Mucosa of stomach (tissue), 1 donor: ENCODE results near the gene FHOD3.

ENCODE experiments used
- H3K27me3 ChIP-seq: one replicate; pipeline ENCODE4 v1.7.0; 2013; ENCODE audit warnings: mild to moderate bottlenecking, low read length; ENCODE audit not compliant: control insufficient read depth, insufficient read depth
- H3K36me3 ChIP-seq: one replicate; pipeline ENCODE4 v1.7.0; 2013; ENCODE audit warnings: low read length; ENCODE audit not compliant: control insufficient read depth, insufficient read depth
- H3K4me1 ChIP-seq: one replicate; pipeline ENCODE4 v1.7.0; 2013; ENCODE audit warnings: mild to moderate bottlenecking, low read length; ENCODE audit not compliant: control insufficient read depth, insufficient read depth
- H3K4me3 ChIP-seq: one replicate; pipeline ENCODE4 v1.7.0; 2013; ENCODE audit warnings: low read length
- H3K9ac ChIP-seq: one replicate; pipeline ENCODE4 v1.7.0; 2013; ENCODE audit warnings: mild to moderate bottlenecking, low read length, moderate library complexity
- H3K9me3 ChIP-seq: one replicate; pipeline ENCODE4 v1.7.0; 2013; ENCODE audit warnings: mild to moderate bottlenecking, low read length, moderate library complexity; ENCODE audit not compliant: control insufficient read depth
- donor health status: Pancreatic carcinoma.

FHOD3 gene

GRCh38 chr18:36379435-36379984 lies 82.0 kb downstream of the FHOD3 start:
- no peak overlapping the region for H3K4me3 ChIP-seq
- no peaks in the 10 kb centered on the region for H3K36me3 ChIP-seq
- no peaks in the 10 kb centered on the region for H3K27me3 ChIP-seq
- H3K9ac ChIP-seq: no peak overlapping the region
- no peaks in the 10 kb centered on the region for H3K9me3 ChIP-seq
- H3K4me1 ChIP-seq: no peaks in the 10 kb centered on the region

- Histone ChIP-seq H3K9me3 (no peaks in the 10 kb centered on the region), H3K36me3 (no peaks in the 10 kb centered on the region), H3K9ac (no peak overlapping the region), H3K4me1 (no peaks in the 10 kb centered on the region), H3K27me3 (no peaks in the 10 kb centered on the region), H3K4me3 (no peak overlapping the region)
Measured at GRCh38 chr18:36380173-36380827, 82.8 kb downstream of the FHOD3 start.

- Histone ChIP-seq H3K36me3 (no peaks in the 10 kb centered on the region), H3K9me3 (no peaks in the 10 kb centered on the region), H3K27me3 (no peaks in the 10 kb centered on the region), H3K4me3 (no peak overlapping the region), H3K9ac (no peak overlapping the region), H3K4me1 (no peaks in the 10 kb centered on the region)
Measured at GRCh38 chr18:36381075-36381474, 83.6 kb downstream of the FHOD3 start.

- H3K4me1 ChIP-seq: no peaks in the 10 kb centered on the region
- no peaks in the 10 kb centered on the region for H3K27me3 ChIP-seq
- no peak overlapping the region for H3K4me3 ChIP-seq
- no peaks in the 10 kb centered on the region for H3K9me3 ChIP-seq
- no peak overlapping the region for H3K9ac ChIP-seq
- H3K36me3 ChIP-seq: no peaks in the 10 kb centered on the region
Measured at GRCh38 chr18:36382854-36383253, 85.3 kb downstream of the FHOD3 start.

GRCh38 chr18:36386150-36386920 lies 88.8 kb downstream of the FHOD3 start:
- no peak overlapping the region for H3K4me3 ChIP-seq
- H3K36me3 ChIP-seq: no peaks in the 10 kb centered on the region
- H3K9me3 ChIP-seq: no peaks in the 10 kb centered on the region
- H3K27me3 ChIP-seq: no peaks in the 10 kb centered on the region
- no peaks in the 10 kb centered on the region for H3K4me1 ChIP-seq
- H3K9ac ChIP-seq: no peak overlapping the region

- Histone ChIP-seq H3K27me3 (no peaks in the 10 kb centered on the region), H3K9me3 (no peaks in the 10 kb centered on the region), H3K4me1 (no peaks in the 10 kb centered on the region), H3K4me3 (no peak overlapping the region), H3K36me3 (no peaks in the 10 kb centered on the region), H3K9ac (no peak overlapping the region)
Measured at GRCh38 chr18:36387310-36387709, 89.8 kb downstream of the FHOD3 start.

GRCh38 chr18:36388310-36388709 lies 90.8 kb downstream of the FHOD3 start:
- Histone ChIP-seq H3K9ac (no peak overlapping the region), H3K36me3 (no peaks in the 10 kb centered on the region), H3K9me3 (no peaks in the 10 kb centered on the region), H3K27me3 (no peaks in the 10 kb centered on the region), H3K4me3 (no peak overlapping the region), H3K4me1 (no peaks in the 10 kb centered on the region)

GRCh38 chr18:36389027-36389426 lies 91.5 kb downstream of the FHOD3 start:
- Histone ChIP-seq H3K36me3 (no peaks in the 10 kb centered on the region), H3K4me1 (no peaks in the 10 kb centered on the region), H3K9me3 (no peaks in the 10 kb centered on the region), H3K4me3 (no peak overlapping the region), H3K27me3 (no peaks in the 10 kb centered on the region), H3K9ac (no peak overlapping the region)

- Histone ChIP-seq H3K36me3 (no peaks in the 10 kb centered on the region), H3K4me1 (no peaks in the 10 kb centered on the region), H3K27me3 (no peaks in the 10 kb centered on the region), H3K9me3 (no peaks in the 10 kb centered on the region), H3K4me3 (no peak overlapping the region), H3K9ac (no peak overlapping the region)
Measured at GRCh38 chr18:36389811-36390581, 92.5 kb downstream of the FHOD3 start.

- Histone ChIP-seq H3K9me3 (no peaks in the 10 kb centered on the region), H3K9ac (no peak overlapping the region), H3K4me1 (no peaks in the 10 kb centered on the region), H3K27me3 (no peaks in the 10 kb centered on the region), H3K36me3 (no peaks in the 10 kb centered on the region), H3K4me3 (no peak overlapping the region)
Measured at GRCh38 chr18:36391426-36392145, 94.1 kb downstream of the FHOD3 start.

GRCh38 chr18:36392164-36392978 lies 94.9 kb downstream of the FHOD3 start:
- H3K27me3 ChIP-seq: no peaks in the 10 kb centered on the region
- no peaks in the 10 kb centered on the region for H3K4me1 ChIP-seq
- H3K9ac ChIP-seq: no peak overlapping the region
- H3K9me3 ChIP-seq: no peaks in the 10 kb centered on the region
- no peak overlapping the region for H3K4me3 ChIP-seq
- no peaks in the 10 kb centered on the region for H3K36me3 ChIP-seq
